ENCODE measurements around the gene SUN1.
"Not testable (repeated sequence)": the region's sequence is repeated elsewhere in the genome, so short reads cannot be mapped to it uniquely, and the experiment has no call there.

Gene SUN1

GRCh38 chr7:803796-804195 lies 28.5 kb upstream of the SUN1 start:
- not testable (repeated sequence) for DNase-seq

- DNase-seq: no peak
Observed at GRCh38 chr7:805261-805660, 27.0 kb upstream of the SUN1 start.

GRCh38 chr7:815284-816216 lies 16.7 kb upstream of the SUN1 start:
- DNase-seq: peak; percentile 63

- peak; percentile 95 for DNase-seq
Observed at GRCh38 chr7:816300-816750, 16.0 kb upstream of the SUN1 start.

- DNase-seq: peak; percentile 48
Observed at GRCh38 chr7:816751-817671, 15.3 kb upstream of the SUN1 start.

GRCh38 chr7:818031-818699 lies 14.1 kb upstream of the SUN1 start:
- DNase-seq: no peak

- no peak for DNase-seq
Observed at GRCh38 chr7:820341-820740, 11.9 kb upstream of the SUN1 start.

GRCh38 chr7:821688-822087 lies 10.6 kb upstream of the SUN1 start:
- DNase-seq: no peak

GRCh38 chr7:822692-823276 lies 9.5 kb upstream of the SUN1 start:
- DNase-seq: no peak

GRCh38 chr7:823649-824048 lies 8.6 kb upstream of the SUN1 start:
- no peak for DNase-seq

GRCh38 chr7:824081-824480 lies 8.2 kb upstream of the SUN1 start:
- no peak for DNase-seq

- DNase-seq: no peak
Observed at GRCh38 chr7:824664-825063, 7.6 kb upstream of the SUN1 start.

- no peak for DNase-seq
Observed at GRCh38 chr7:825386-825785, 6.9 kb upstream of the SUN1 start.

- no peak for DNase-seq
Observed at GRCh38 chr7:826230-826917, 5.9 kb upstream of the SUN1 start.

- no peak for DNase-seq
Observed at GRCh38 chr7:828793-829561, 3.3 kb upstream of the SUN1 start.

- DNase-seq: no peak
Observed at GRCh38 chr7:830069-830468, 2.2 kb upstream of the SUN1 start.

GRCh38 chr7:831596-832166 lies 595 bp upstream of the SUN1 start:
- no peak for DNase-seq

GRCh38 chr7:832968-833424 lies 720 bp downstream of the SUN1 start:
- no peak for DNase-seq

- no peak for DNase-seq
Observed at GRCh38 chr7:833601-834258, 1.5 kb downstream of the SUN1 start.

- no peak for DNase-seq
Observed at GRCh38 chr7:834277-834676, 2.0 kb downstream of the SUN1 start.
